Left colon (tissue), 2 donors: ENCODE measurements around the gene ORAI2. TPM values are rescaled to one million over a fixed set of nuclear protein-coding genes. Genes with fewer than 3 reads are reported as not detected.
"Not testable (repeated sequence)": the region's sequence is repeated elsewhere in the genome, so short reads cannot be mapped to it uniquely, and the experiment has no call there.

Experiments used
- ATAC-seq: fragments of 200-7000 bp; cut with Tn5 transposase; one replicate; pipeline ENCODE4 v1.9.1; 2020; ENCODE audit warnings: mild to moderate bottlenecking, moderate library complexity
- DNase-seq, 2 donors: peaks; one replicate each; pipeline ENCODE4 v3.0.0-alpha.2; 2020
- intact Hi-C, 2 donors: fragments of 100-400 bp; cut with DNase I in 1 of 2; cut with micrococcal nuclease in 1 of 2; formaldehyde crosslinking; loops; one replicate each; pipeline versions ENCODE4 v1.11.2 to v1.14.0; 2022; cut with DNase I, micrococcal nuclease
- long read RNA-seq: library from polyadenylated mRNA; unstranded; transcript quantifications from one replicate; pipeline ENCODE4 v2.0.0, GENCODE V29; 2021
- total RNA-seq, 2 donors: library from RNA; stranded (reverse); fragmentation: NEBNext Ultra II Directional; extraction: Animal tissue kit (Norgen Biotek cat#: 25700); gene quantifications; one replicate each; pipeline ENCODE4 v1.2.1, GENCODE V29; 2021
- donor health status: DM: no; HTN: no; CAD: no.
- donor health status: DM: yes; HTN: yes; CAD: no.

The ORAI2 gene
- 1 to 10 TPM; 4.2 to 6.8 TPM for total RNA-seq
- long read RNA-seq, full-length matches to known transcripts: 4 of 14 reads
- long read RNA-seq, partial matches to known transcripts: 0 of 14 reads
- long read RNA-seq, other reads (novel, unspliced or antisense): 10 of 14 reads

GRCh38 chr7:102433219-102434038 lies at the start of gene ORAI2:
Gene ORAI2 (plus strand): TSS chr7:102433575. CDS start chr7:102438957, 5,382 bp downstream.
- intact Hi-C loops: no loop called here
- peak; percentile 77 to 84 for DNase-seq
- ATAC-seq: peak; percentile 71

GRCh38 chr7:102387064-102387463 lies 46.3 kb upstream of the ORAI2 start:
- intact Hi-C loops: no loop called here
- no peak for ATAC-seq
- DNase-seq: no peak

GRCh38 chr7:102389810-102390209 lies 43.6 kb upstream of the ORAI2 start:
- intact Hi-C loops: loop anchor here (5.0 kb wide), 1 partner anchor 108 kb away; no protein-coding TSS in a partner anchor
- no peak for DNase-seq
- no peak for ATAC-seq

GRCh38 chr7:102390697-102391484 lies 42.5 kb upstream of the ORAI2 start:
- DNase-seq (peak; percentile 84 to 91), ATAC-seq (peak; percentile 87)
- intact Hi-C loops: loop anchor here (5.0 kb wide), 1 partner anchor 109 kb away; no protein-coding TSS in a partner anchor

GRCh38 chr7:102392330-102392729 lies 41.0 kb upstream of the ORAI2 start:
- intact Hi-C loops: loop anchor here (5.0 kb wide), 1 partner anchor 110 kb away; no protein-coding TSS in a partner anchor
- DNase-seq: no peak
- no peak for ATAC-seq

- intact Hi-C loops: loop anchor here (5.0 kb wide), 1 partner anchor 111 kb away; no protein-coding TSS in a partner anchor
- DNase-seq (no peak), ATAC-seq (no peak)
These were observed 39.9 kb upstream of the ORAI2 start for GRCh38 chr7:102393467-102393866.

GRCh38 chr7:102395592-102395872 lies 37.8 kb upstream of the ORAI2 start:
- intact Hi-C loops: no loop called here

GRCh38 chr7:102395873-102396709 lies 37.3 kb upstream of the ORAI2 start, which contains the start of gene PRKRIP1:
Gene PRKRIP1 (plus strand): TSS chr7:102396363. CDS start chr7:102396412, 49 bp downstream.
- DNase-seq: peak; percentile 82 to 91
- intact Hi-C loops: no loop called here
- peak; percentile 89 for ATAC-seq

More at GRCh38 chr7:102395592-102395872, 37.8 kb upstream of the ORAI2 start:
- ATAC-seq: peak; percentile 32
- no peak for DNase-seq

GRCh38 chr7:102396710-102397019 lies 36.7 kb upstream of the ORAI2 start:
- intact Hi-C loops: no loop called here
- peak; percentile 13 for ATAC-seq
- no peak for DNase-seq

GRCh38 chr7:102398543-102398942 lies 34.8 kb upstream of the ORAI2 start:
- intact Hi-C loops: no loop called here
- no peak for ATAC-seq
- DNase-seq: no peak

GRCh38 chr7:102400360-102400759 lies 33.0 kb upstream of the ORAI2 start:
- intact Hi-C loops: no loop called here
- DNase-seq (no peak), ATAC-seq (no peak)

- no peak for DNase-seq
- intact Hi-C loops: no loop called here
- ATAC-seq: no peak
These were observed 29.8 kb upstream of the ORAI2 start for GRCh38 chr7:102403563-102403962.

GRCh38 chr7:102404005-102404861 lies 29.1 kb upstream of the ORAI2 start:
- peak in 1 of 2 donors; percentile 34 for DNase-seq
- intact Hi-C loops: no loop called here
- ATAC-seq: peak; percentile 99

GRCh38 chr7:102404862-102405188 lies 28.6 kb upstream of the ORAI2 start:
- DNase-seq, intact Hi-C loops, ATAC-seq: not testable (repeated sequence)

- intact Hi-C loops: no loop called here
- no peak for ATAC-seq
- DNase-seq: no peak
These were observed 25.5 kb upstream of the ORAI2 start for GRCh38 chr7:102407910-102408309.

GRCh38 chr7:102408530-102408929 lies 24.8 kb upstream of the ORAI2 start:
- intact Hi-C loops, ATAC-seq, DNase-seq: not testable (repeated sequence)

GRCh38 chr7:102409340-102409739 lies 24.0 kb upstream of the ORAI2 start:
- ATAC-seq (no peak), DNase-seq (no peak)
- intact Hi-C loops: no loop called here

GRCh38 chr7:102410123-102410522 lies 23.3 kb upstream of the ORAI2 start:
- intact Hi-C loops: no loop called here
- DNase-seq (no peak), ATAC-seq (no peak)
